BJ (cell line): ENCODE results near the gene PCGF2. TPM values are rescaled to one million over a fixed set of nuclear protein-coding genes. Genes with fewer than 3 reads are reported as not detected.
"Not testable (repeated sequence)": the region's sequence is repeated elsewhere in the genome, so short reads cannot be mapped to it uniquely, and the experiment has no call there.

Source experiments
- CTCF ChIA-PET: fragments of 350-600 bp; formaldehyde crosslinking; extraction: SDS; loops from one replicate; lab custom pipeline; 2021; ENCODE audit warnings: antibody characterized with exemption, inconsistent platforms; lab: Yijun Ruan, JAX
- POLR2A ChIA-PET: fragments of 300-600 bp; sonication (Branson Sonifier 250); formaldehyde crosslinking; extraction: SDS; loops from one replicate; lab custom pipeline; 2021; ENCODE audit warnings: antibody characterized with exemption; lab: Charles Lee
- DNase-seq: peaks from one replicate; pipeline ENCODE4 v3.0.0-alpha.2; 2011; ENCODE audit warnings: low read depth
- H3K27me3 ChIP-seq: 2 replicates; pipeline ENCODE4 v1.6.0; 2011; ENCODE audit warnings: low read length; ENCODE audit not compliant: control insufficient read depth, insufficient read depth
- H3K36me3 ChIP-seq: 2 replicates; pipeline ENCODE4 v1.5.1; 2011; ENCODE audit warnings: low read length; ENCODE audit not compliant: control insufficient read depth, insufficient read depth
- H3K4me3 ChIP-seq: 2 replicates; pipeline ENCODE4 v1.5.1; 2011; ENCODE audit warnings: low read depth, mild to moderate bottlenecking, control low read depth, low read length
- CTCF ChIP-seq: IDR thresholded peaks from 2 replicates; pipeline ENCODE4 v1.5.1; 2011; ENCODE audit warnings: low read depth, mild to moderate bottlenecking, control low read depth, inconsistent platforms, low read length, moderate library complexity; ENCODE audit not compliant: insufficient read depth
- polyA plus RNA-seq: library from polyadenylated mRNA; depleted of rRNA; stranded (reverse); fragments of >200 nt; gene quantifications from 2 replicates; pipeline ENCODE4 v1.2.3, GENCODE V29; 2011

PCGF2 gene
- polyA plus RNA-seq, 1 experiment: 27.6 TPM

- ChIA-PET CTCF (no interaction called here), POLR2A (no interaction called here)
- TF ChIP-seq CTCF: no peak
- Histone ChIP-seq H3K36me3 (peaks cover 8% of the 10 kb centered on the region), H3K27me3 (no peaks in the 10 kb centered on the region), H3K4me3 (no peak overlapping the region)
- DNase-seq: no peak
Observed at GRCh38 chr17:38791162-38791561, 43.0 kb upstream of the PCGF2 start.

- DNase-seq, CTCF ChIA-PET, POLR2A ChIA-PET, H3K4me3 ChIP-seq, H3K27me3 ChIP-seq: not testable (repeated sequence)
- H3K36me3 ChIP-seq: peaks cover 11% of the 10 kb centered on the region
Observed at GRCh38 chr17:38790148-38790707, 42.1 kb upstream of the PCGF2 start.

GRCh38 chr17:38789185-38789584 is 41.0 kb upstream of the PCGF2 start:
- H3K4me3 ChIP-seq: no peak overlapping the region
- TF ChIP-seq CTCF: no peak
- ChIA-PET POLR2A (no interaction called here), CTCF (interaction anchor here (0.9 kb wide), 1 partner anchor 8 kb away, joined by 3 read pairs; no protein-coding TSS in a partner anchor)
- H3K27me3 ChIP-seq: no peaks in the 10 kb centered on the region
- no peak for DNase-seq
- H3K36me3 ChIP-seq: peaks cover 13% of the 10 kb centered on the region

GRCh38 chr17:38787999-38788398 is 39.9 kb upstream of the PCGF2 start:
- CTCF ChIA-PET: interaction anchor here (0.8 kb wide), 1 partner anchor 20 kb away, joined by 4 read pairs; no protein-coding TSS in a partner anchor
- DNase-seq, POLR2A ChIA-PET, H3K27me3 ChIP-seq, H3K4me3 ChIP-seq: not testable (repeated sequence)
- H3K36me3 ChIP-seq: peaks cover 18% of the 10 kb centered on the region

- POLR2A ChIA-PET: no interaction called here
- CTCF ChIA-PET: interaction anchor here (0.6 to 1.2 kb wide), 2 partner anchors 11 to 16 kb away, joined by 3 to 4 read pairs; no protein-coding TSS in a partner anchor
Observed at GRCh38 chr17:38786372-38786771, 38.2 kb upstream of the PCGF2 start.

GRCh38 chr17:38783227-38783626 is 35.1 kb upstream of the PCGF2 start:
- ChIA-PET POLR2A (no interaction called here), CTCF (no interaction called here)
- H3K27me3 ChIP-seq: no peaks in the 10 kb centered on the region
- no peak overlapping the region for H3K4me3 ChIP-seq
- H3K36me3 ChIP-seq: peaks cover 44% of the 10 kb centered on the region
- TF ChIP-seq CTCF: no peak
- no peak for DNase-seq

More at GRCh38 chr17:38786372-38786771, 38.2 kb upstream of the PCGF2 start:
- TF ChIP-seq CTCF: no peak
- Histone ChIP-seq H3K36me3 (peaks cover 24% of the 10 kb centered on the region), H3K27me3 (no peaks in the 10 kb centered on the region), H3K4me3 (no peak overlapping the region)
- no peak for DNase-seq
